Mammary epithelial cell (primary cell): ENCODE data around the gene DUXB.

Experiments used
- CTCF ChIP-seq, 2 donors: IDR thresholded peaks in 1 of 2; conservative IDR thresholded peaks in 1 of 2; 2 replicates each; pipeline ENCODE4 v1.5.1; 2011 to 2012; ENCODE audit warnings: inconsistent platforms in 2 of 2, low read length in 2 of 2, mild to moderate bottlenecking in 2 of 2, control low read depth in 1 of 2, low read depth in 1 of 2; ENCODE audit not compliant: insufficient read depth in 1 of 2; ENCODE audit errors: extremely low read depth in 1 of 2
- EZH2 ChIP-seq: IDR thresholded peaks from 2 replicates; pipeline ENCODE4 v1.6.1; 2012; ENCODE audit warnings: low read length, inconsistent platforms, borderline replicate concordance

GRCh38 chr16:75702242-75702641 lies 981 bp upstream of the DUXB start:
- TF ChIP-seq CTCF (conservative IDR thresholded peaks at IDR 0.05 in 1 of 2, IDR thresholded peaks at IDR 0.05 in 1 of 2; ENCODE audit: extremely low read depth in 1 of 2, insufficient read depth in 1 of 2, low read depth in 1 of 2, low read length in 2 of 2) (no peak), EZH2 (no peak)
